ENCODE results near the gene SUDS3. TPM values are rescaled to one million over a fixed set of nuclear protein-coding genes. Genes with fewer than 3 reads are reported as not detected.

SUDS3 gene
- total RNA-seq, 1 donor from 2014 or later, result 31.0 TPM

DNA sequence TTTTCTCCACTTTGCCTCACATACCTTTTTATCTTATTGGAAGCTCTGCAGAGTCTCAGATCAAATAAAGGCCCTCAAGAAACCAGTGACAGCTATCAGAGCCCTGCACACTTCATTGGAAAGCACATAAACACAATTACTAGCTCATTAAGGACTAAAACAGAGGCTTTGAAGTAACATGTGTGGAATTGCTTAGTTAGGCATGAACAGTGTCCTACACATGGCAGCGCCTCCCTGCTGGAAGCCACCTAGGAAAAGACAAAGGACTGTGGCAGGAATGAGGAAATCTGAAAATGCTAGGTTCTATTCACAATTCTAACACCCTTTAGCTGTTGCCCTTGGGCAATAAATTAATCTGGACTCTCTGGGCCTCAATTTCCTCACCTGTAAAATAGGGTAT is 89.4 kb downstream of the SUDS3 start:
- Histone ChIP-seq H3K4me3 (ENCODE audit: insufficient read depth, low read depth, low read length) (no peak overlapping the region), H3K4me2 (ENCODE audit: low read length) (no peak overlapping the region), H3K27me3 (ENCODE audit: insufficient read depth, low read length) (no peaks in the 10 kb centered on the region), H3K4me1 (ENCODE audit: insufficient read depth, low read length) (no peaks in the 10 kb centered on the region), H3K27ac (ENCODE audit: low read depth, low read length) (no peak overlapping the region), H3K79me2 (ENCODE audit: insufficient read depth, low read length) (no peaks in the 10 kb centered on the region), H4K20me1 (ENCODE audit: insufficient read depth, low read length) (no peaks in the 10 kb centered on the region), H3K36me3 (ENCODE audit: insufficient read depth, low read length) (no peaks in the 10 kb centered on the region), H3K9me3 (ENCODE audit: insufficient read depth, low read depth, low read length) (peaks cover 8% of the 10 kb centered on the region), H3K9ac (ENCODE audit: low read length) (no peak overlapping the region), H2AFZ (ENCODE audit: low read depth, low read length) (no peak overlapping the region)
- DNase-seq (ENCODE audit: low read depth) (no peak), FAIRE-seq (no peak)
- no peak for TF ChIP-seq EZH2 (IDR thresholded peaks at IDR 0.05; ENCODE audit: insufficient read depth, low read length)
- TF ChIP-seq, protein P1, sequence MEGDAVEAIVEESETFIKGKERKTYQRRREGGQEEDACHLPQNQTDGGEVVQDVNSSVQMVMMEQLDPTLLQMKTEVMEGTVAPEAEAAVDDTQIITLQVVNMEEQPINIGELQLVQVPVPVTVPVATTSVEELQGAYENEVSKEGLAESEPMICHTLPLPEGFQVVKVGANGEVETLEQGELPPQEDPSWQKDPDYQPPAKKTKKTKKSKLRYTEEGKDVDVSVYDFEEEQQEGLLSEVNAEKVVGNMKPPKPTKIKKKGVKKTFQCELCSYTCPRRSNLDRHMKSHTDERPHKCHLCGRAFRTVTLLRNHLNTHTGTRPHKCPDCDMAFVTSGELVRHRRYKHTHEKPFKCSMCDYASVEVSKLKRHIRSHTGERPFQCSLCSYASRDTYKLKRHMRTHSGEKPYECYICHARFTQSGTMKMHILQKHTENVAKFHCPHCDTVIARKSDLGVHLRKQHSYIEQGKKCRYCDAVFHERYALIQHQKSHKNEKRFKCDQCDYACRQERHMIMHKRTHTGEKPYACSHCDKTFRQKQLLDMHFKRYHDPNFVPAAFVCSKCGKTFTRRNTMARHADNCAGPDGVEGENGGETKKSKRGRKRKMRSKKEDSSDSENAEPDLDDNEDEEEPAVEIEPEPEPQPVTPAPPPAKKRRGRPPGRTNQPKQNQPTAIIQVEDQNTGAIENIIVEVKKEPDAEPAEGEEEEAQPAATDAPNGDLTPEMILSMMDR (IDR thresholded peaks at IDR 0.05; ENCODE audit: insufficient read depth, low read depth, low read length), result no peak
- H3K27ac Mint-ChIP-seq (ENCODE audit: unreplicated experiment), result no peak overlapping the region
- no peaks in the 10 kb centered on the region for H3K4me1 Mint-ChIP-seq (ENCODE audit: low read depth, unreplicated experiment)
- no peaks in the 10 kb centered on the region for H3K27me3 Mint-ChIP-seq (ENCODE audit: low read depth, unreplicated experiment)
- H3K4me3 Mint-ChIP-seq (ENCODE audit: unreplicated experiment), result no peak overlapping the region
- H3K36me3 Mint-ChIP-seq (ENCODE audit: low read depth, unreplicated experiment), result no peaks in the 10 kb centered on the region
- H3K9me3 Mint-ChIP-seq (ENCODE audit: unreplicated experiment), result peaks cover 3% of the 10 kb centered on the region

Other genes starting within 250 kb of the SUDS3 start
- 127 and 160 TPM in 2 replicates for gene PEBP1, start 240.4 kb upstream of the SUDS3 start, total RNA-seq
- 14.2 and 15.7 TPM in 2 replicates for gene TAOK3, start 3.6 kb upstream of the SUDS3 start, total RNA-seq

Measured in astrocyte (in vitro differentiated cells and primary cell).